GM19397 (cell line): ENCODE measurements around the gene KDM4C.

Source experiments
- ATAC-seq: cut with Tn5 transposase; IDR thresholded peaks from one replicate; pipeline ENCODE4 v1.9.1; 2021; ENCODE audit warnings: mild to moderate bottlenecking, moderate library complexity; ENCODE audit not compliant: unreplicated experiment

The KDM4C gene

DNA sequence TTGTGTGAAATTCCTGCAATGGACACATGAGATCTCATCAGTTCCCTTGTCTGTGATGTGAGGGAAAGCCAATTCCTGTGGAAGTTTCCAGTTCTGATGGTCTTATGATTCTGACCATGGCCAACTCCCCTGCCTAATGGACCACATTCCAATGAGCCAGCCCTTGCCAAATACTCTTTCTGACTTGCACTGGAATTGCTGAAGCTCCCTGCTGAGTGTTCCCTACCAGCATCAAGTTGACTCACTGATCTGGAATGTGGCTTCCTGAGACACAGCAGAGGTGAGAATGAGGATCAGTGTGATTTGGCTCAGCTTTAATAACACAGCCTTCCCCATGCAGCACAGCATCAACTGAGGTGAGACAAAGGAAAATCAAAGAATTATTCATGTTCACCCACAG lies 427.8 kb downstream of the KDM4C start:
- ATAC-seq, result no peak

DNA sequence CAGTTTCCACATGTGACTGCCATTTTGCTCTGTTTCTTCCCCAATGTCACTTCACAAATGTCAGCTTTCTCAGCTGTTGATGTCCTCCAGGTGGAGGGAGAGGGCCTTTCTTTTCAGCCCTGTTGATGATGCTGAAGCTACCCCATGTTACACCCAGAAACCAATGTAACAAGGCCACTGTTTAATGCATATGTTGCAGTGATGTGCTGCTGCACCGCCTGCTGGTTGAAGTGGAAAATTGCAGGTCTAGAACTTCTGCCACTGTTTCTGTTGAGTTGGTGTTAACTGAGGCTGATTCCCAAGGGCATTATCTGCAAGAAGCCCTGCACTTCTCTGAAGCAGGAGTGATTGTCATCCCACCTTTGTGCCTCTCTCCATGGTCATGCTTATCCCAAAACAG lies 428.4 kb downstream of the KDM4C start:
- ATAC-seq, result no peak

DNA sequence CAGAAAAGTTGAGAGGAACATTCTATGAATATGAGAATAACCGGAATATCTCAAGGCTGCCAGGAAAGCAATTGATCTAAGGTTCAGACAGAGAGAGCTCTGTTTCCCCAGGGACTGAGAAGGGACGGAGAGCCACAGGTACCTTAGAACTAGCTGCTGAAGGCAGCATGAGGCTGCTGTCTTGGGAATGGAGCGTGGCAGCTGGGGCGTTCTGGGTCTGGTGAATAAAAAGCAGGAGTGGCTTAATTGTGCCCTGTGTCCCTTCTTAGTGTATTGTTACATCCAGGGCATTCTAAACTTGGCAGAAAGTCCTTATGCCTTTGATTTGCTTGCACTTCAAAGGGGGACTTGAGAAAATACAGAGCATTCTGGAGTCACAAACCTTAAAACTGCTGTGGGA lies 434.5 kb downstream of the KDM4C start:
- no peak for ATAC-seq

DNA sequence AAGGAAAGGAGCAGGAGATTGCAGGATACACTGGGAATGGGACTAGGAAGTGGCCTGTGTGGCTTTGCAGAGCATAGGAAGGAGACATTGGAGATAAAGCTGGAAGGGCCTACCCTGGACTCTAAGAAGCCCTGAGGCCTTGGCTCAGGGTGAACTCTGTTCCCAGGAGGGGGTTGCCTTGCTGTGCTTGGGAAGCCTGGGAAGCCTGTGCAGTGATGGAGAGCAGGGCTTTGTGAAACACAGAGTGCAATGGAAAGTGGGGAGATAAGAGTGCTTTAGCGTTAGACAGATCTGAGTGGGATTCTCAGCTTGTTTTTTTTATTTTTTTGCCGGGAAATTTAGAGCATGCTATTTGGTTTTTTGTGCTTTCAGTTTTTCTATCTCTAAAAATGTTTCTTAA lies 437.8 kb downstream of the KDM4C start:
- ATAC-seq, result no peak

DNA sequence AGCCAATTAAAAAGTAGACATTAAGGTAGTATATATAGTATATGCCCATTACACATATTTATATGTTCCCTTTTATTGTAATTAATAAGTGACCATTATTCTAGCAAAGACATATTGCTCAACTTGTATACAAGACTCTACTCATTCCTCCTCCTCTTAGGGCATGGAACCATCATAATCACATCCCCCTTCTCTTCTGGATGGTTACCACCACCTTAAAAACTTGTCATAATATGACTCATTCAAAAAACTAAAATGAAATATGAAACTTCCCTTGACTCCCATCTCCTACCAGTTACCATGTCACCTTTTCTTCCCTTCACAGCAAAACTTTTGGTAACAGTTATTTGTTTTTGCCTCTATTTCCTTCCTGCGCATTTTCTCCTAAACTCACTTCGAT lies 438.7 kb downstream of the KDM4C start:
- ATAC-seq, result no peak

DNA sequence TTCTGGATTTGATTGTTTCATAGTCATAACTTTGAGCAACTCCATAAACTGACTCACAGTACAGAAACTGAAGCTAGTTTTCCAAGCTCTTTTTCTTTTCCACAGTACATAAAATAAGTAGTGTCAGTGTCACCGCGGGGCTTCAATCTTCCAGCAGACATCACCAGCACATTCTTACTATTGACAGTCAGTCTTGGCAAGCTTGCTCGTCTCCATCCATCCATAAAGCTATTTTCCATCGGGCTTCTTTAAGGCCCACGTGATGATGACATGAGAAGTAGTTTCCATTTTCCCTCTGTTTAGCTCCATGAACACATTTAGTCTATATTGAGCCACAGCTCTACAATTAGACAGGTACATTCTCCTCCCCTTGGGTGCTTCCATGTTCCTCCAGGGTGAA lies 443.4 kb downstream of the KDM4C start:
- no peak for ATAC-seq

DNA sequence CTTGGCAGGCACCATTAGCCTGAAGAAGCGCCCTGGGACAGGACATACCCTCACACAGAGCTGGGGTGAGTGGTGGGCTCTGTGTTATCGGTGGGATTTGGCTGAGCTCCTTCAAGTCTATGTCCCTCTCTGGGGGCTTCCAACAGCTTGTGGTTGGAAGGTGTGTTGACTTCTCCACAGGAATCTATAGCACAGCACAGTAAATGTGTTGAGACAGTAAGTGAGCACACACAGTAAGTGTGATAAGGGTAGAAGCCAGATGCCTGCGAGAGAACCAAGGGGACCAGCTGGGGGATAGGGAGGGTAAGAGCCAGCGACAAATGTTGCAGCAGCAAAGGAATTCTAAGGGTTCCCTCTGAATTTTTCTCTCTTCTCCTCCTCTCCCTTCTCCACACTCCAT lies 448.0 kb downstream of the KDM4C start:
- no peak for ATAC-seq

DNA sequence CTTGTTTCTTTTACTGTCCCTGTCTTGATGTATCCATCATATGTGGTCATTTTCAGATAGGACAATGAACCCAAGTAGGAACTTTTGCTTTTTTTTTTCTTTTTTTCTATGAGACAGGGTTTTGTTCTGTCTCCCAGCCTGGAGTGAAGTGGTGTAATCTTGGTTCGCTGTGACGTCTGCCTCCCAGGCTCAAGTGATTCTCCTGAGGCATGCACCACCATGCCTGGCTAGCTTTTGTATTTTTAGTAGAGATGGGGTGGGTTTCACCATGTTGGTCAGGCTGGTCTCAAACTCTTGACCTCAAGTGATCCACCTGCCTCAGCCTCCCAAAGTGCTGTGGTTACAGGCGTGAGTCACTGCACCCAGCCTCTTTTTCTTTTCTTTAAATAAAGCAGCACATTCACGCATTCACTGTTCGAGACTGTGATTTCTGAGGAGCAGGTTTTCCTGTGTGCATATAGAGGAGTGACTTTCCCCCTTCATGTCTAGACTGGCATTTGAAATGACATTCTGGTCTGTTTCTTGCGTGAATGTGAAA lies 448.5 kb downstream of the KDM4C start:
- ATAC-seq, result no peak

DNA sequence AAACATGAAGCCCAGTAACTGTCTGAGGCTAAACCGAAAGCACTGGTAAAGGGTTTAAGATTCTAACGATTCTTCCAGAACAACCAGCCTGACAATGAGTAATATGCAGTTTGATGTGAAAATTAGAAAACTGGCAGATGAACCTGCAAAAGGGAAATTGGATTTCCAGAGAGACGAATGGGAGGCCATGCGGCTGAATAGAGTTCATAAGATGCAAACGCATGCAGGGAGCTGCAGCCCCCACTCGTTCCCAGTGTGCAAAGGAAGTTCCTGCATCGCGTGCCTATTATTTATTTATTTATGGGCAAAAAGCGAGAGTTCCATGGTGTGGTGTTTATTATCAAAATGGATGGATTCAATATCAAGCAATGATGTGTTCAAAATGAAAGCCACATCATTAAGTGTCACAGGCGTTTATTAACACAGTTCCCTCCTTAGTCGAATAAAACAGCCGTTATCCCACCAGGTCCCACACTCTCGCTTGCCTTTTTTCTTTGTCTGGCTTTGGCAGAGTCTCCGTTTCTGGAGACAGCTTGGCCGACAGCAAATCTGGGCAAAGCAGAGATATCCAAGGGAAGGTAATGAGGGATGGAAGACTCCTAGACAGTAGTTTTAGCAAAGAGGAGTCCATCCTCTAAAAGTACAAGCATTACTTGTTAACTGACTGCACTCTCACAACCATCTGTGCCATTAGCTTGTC lies 451.4 kb downstream of the KDM4C start:
- ATAC-seq, result no peak

DNA sequence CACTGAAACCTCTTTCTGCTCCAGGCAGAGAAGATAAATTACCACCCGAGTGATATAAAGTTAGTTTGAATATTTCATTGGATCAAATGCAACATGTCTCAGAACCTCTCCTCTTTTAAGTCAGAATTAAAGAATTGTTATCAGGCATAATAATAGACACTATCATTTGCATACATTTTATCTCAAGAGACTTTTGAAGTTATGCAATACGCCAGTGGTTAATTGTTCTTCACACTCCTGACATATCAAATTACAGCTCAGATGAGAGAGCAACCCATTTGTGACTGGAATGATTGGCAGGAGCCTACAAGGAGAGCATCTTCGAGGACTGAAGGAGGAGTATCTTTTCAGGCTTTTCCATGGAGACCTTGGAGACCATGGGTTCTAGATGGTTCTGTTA lies 452.2 kb downstream of the KDM4C start:
- ATAC-seq, result no peak

DNA sequence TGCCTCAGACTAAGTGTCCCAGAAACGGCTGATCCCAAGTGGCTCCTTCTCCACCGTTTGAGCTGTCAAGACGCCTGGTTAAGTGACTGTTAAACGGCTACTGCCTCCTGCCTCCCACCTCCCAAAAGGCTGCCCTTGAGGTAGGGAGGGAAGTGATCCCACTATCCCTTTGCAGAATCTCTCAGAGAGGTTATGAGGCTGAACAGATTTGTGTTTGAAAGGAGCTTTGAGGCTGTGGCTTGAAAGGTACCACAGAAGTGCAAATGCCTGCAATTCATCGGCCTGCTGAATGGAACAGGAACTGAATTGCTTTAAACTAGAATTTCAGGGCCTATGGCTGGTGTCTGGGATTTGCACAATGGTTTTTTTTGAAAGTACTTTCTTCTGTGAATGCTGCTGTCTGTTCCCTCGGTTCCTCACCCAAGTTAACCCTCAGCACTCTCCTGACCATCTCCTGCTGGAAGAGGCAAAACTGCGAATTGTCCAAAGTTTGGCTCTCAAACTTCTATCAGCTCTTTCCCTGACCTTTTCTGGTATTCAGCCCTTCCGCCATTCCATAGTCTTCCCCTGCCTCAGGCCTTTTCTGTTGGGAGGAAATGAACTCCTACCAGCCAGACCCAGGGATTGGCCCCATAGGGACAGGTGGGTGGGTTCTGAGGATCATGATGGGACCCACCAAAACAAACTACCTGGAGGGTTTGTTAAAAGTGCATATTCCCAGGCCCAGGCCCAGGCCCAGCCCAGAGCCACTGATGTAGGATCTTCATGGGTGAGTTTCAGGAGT lies 453.3 kb downstream of the KDM4C start:
- no peak for ATAC-seq

DNA sequence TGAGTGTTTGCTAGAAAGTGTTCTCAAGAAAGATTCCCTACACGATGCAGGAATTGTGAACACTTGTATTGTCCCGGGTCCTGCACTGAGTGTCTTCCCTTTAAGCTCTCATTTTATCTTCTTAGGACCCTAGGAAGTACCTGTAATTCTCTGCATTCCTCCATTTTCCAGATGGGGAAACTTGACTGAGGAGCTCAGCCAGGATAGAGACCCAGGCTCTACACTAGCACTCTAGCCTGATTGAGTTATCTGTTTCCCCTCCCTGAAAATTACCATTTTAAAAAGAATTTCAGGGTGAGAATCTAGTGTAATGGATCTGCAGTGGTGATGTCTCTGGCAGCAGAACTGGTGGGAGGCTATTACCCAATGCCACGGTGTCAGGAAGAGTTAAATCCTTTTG lies 453.9 kb downstream of the KDM4C start:
- no peak for ATAC-seq

DNA sequence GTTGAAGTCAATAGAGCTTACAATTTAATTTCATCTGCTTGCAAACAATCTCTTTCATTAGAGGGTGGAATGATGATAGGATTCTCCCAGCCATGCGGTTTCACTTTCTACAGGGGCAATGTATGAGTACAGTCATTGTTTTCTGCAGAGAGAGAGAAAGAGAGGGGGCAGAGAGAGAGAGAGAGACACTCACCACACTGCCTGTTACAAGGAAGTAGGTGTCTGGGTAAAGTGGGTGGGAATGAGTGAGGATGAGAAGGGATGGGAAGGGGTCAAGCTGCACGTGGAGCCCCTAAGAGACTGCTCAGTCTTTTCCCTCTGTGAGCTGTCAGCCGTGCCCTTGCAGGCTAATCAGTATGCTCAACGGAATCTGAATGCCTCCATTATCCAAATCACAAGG lies 454.3 kb downstream of the KDM4C start:
- ATAC-seq, result no peak

DNA sequence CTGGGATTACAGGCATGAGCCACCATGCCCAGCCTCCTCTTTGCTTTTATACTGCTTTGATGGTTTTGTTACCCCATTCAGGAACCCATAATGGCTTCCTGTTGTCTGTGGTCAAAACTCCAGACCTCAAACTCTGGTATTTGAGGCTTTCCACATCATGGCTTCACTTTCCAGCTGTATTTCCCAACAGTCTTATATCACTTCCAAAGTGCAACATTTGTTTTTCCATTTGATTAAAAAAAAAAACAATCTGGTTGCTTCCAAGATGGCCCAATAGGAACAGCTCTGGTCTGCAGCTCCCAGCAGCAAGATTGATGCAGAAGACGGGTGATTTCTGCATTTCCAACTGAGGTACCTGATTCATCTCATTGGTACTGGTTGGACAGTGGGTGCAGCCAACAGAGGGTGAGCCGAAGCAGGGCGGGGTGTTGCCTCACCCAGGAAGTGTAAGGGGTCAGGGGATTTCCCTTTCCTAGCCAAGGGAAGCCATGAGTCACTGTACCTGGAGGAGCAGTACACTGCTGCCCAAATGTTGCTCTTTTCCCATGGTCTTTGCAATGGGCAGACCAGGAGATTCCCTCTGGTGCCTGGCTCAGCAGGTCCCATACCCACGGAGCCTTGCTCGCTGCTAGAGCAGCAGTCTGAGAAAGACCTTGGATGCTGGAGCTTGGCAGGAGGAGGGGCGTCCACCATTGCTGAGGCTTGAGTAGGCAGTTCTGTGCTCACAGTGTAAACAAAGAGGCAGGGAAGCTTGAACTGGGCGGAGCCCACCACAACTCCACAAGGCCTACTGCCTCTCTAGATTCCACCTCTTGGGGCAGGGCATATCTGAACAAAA lies 458.4 kb downstream of the KDM4C start:
- ATAC-seq, result no peak

DNA sequence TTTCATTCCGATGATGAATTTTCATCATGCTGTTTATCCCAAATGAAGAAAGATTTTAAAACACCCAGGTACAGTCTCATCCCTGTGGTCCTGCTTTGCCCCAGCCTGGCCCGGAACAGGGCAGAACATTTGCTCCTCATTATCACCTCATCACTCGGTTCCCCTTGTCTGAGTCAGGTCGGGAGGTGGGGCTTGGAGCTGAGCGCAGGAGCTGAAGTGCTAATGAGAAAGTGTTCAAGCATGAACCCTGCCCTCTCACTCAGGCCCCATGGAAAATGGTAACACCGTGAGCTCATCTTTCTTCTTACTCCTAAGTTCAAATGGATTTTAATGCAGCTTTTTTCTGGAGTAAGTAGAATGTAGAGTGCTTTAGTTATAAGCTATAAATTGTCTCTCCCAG lies 466.2 kb downstream of the KDM4C start:
- no peak for ATAC-seq
